Measurements from ENCODE around the gene NEDD4L. TPM values are rescaled to one million over a fixed set of nuclear protein-coding genes. Genes with fewer than 3 reads are reported as not detected.
A peak's percentile ranks its signal among the peaks of the same experiment; 100 is the strongest.

Gene NEDD4L
- total RNA-seq, 2 donors from 2014 or later = 149 to 212 TPM

- intact Hi-C loops (cut with DNase I) = no loop called here
- DNase-seq = peak; percentile 78
- Histone ChIP-seq H3K9ac (ENCODE audit: low read depth in 2 of 2, low read length in 2 of 2) (peak overlapping the region; percentile 9 to 62), H3K4me3 (no peak overlapping the region), H3K27ac (peak overlapping the region; percentile 69), H3K4me1 (peaks cover 12% of the 10 kb centered on the region), H3K36me3 (no peaks in the 10 kb centered on the region), H3K27me3 (no peaks in the 10 kb centered on the region), H3K9me3 (no peaks in the 10 kb centered on the region)
- TF ChIP-seq CTCF (IDR thresholded peaks at IDR 0.05) = no peak
Observed at GRCh38 chr18:58013241-58014211, 30.5 kb upstream of the NEDD4L start.

GRCh38 chr18:58015065-58015780 lies 28.8 kb upstream of the NEDD4L start:
- no peak overlapping the region for H3K4me3 ChIP-seq
- intact Hi-C loops (cut with DNase I) = no loop called here
- H3K4me1 ChIP-seq = peaks cover 12% of the 10 kb centered on the region
- no peaks in the 10 kb centered on the region for H3K9me3 ChIP-seq
- no peak overlapping the region for H3K9ac ChIP-seq (ENCODE audit: low read depth in 2 of 2, low read length in 2 of 2)
- no peak for DNase-seq
- no peak for TF ChIP-seq CTCF (IDR thresholded peaks at IDR 0.05)
- no peaks in the 10 kb centered on the region for H3K36me3 ChIP-seq
- no peak overlapping the region for H3K27ac ChIP-seq
- no peaks in the 10 kb centered on the region for H3K27me3 ChIP-seq

GRCh38 chr18:58017267-58017666 lies 26.8 kb upstream of the NEDD4L start:
- peaks cover 15% of the 10 kb centered on the region for H3K4me1 ChIP-seq
- intact Hi-C loops (cut with DNase I) = no loop called here

GRCh38 chr18:58020567-58021107 lies 23.4 kb upstream of the NEDD4L start:
- no peak overlapping the region for H3K27ac ChIP-seq
- H3K9ac ChIP-seq (ENCODE audit: low read depth in 2 of 2, low read length in 2 of 2) = peak overlapping the region in 1 of 2 donors; percentile 34
- no peaks in the 10 kb centered on the region for H3K9me3 ChIP-seq
- intact Hi-C loops (cut with DNase I) = no loop called here
- H3K27me3 ChIP-seq = no peaks in the 10 kb centered on the region
- peaks cover 15% of the 10 kb centered on the region for H3K4me1 ChIP-seq
- no peaks in the 10 kb centered on the region for H3K36me3 ChIP-seq
- DNase-seq = no peak
- H3K4me3 ChIP-seq = no peak overlapping the region
- no peak for TF ChIP-seq CTCF (IDR thresholded peaks at IDR 0.05)

More at GRCh38 chr18:58017267-58017666, 26.8 kb upstream of the NEDD4L start:
- DNase-seq = no peak
- no peak overlapping the region for H3K27ac ChIP-seq
- no peaks in the 10 kb centered on the region for H3K27me3 ChIP-seq
- no peak for TF ChIP-seq CTCF (IDR thresholded peaks at IDR 0.05)
- H3K4me3 ChIP-seq = no peak overlapping the region
- H3K9me3 ChIP-seq = no peaks in the 10 kb centered on the region
- H3K36me3 ChIP-seq = no peaks in the 10 kb centered on the region
- H3K9ac ChIP-seq (ENCODE audit: low read depth in 2 of 2, low read length in 2 of 2) = no peak overlapping the region

DNA sequence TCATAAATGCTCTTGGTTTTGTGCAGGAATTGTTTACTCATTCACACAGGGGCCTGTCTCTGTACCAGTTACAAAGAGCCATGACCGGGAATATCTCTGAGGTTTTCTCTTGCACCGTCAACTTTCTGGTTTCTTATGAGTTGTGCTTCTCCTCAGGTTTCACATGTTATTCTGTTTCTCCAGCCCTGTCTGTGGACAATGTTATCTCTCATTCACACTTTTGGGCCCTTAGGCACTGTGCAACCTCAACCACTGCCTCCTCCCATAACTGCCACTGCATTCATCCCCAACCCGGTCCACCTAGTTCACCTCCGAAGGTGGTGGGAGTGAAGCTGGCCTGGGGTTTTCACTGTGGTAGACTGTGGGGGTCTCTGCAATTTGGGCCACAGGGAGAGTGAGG lies 22.5 kb upstream of the NEDD4L start:
- H3K27ac ChIP-seq = no peak overlapping the region
- H3K9ac ChIP-seq (ENCODE audit: low read depth in 2 of 2, low read length in 2 of 2) = no peak overlapping the region

More for the DNA sequence above, 22.5 kb upstream of the NEDD4L start:
- Histone ChIP-seq H3K9me3 (no peaks in the 10 kb centered on the region), H3K27me3 (no peaks in the 10 kb centered on the region), H3K4me1 (peaks cover 15% of the 10 kb centered on the region), H3K4me3 (no peak overlapping the region), H3K36me3 (no peaks in the 10 kb centered on the region)
- no peak for DNase-seq
- intact Hi-C loops (cut with DNase I) = no loop called here
- no peak for TF ChIP-seq CTCF (IDR thresholded peaks at IDR 0.05)

All from colonic mucosa (tissue), 4 donors.